Ectodermal cell (in vitro differentiated cells): ENCODE results near the gene ID3. TPM values are rescaled to one million over a fixed set of nuclear protein-coding genes. Genes with fewer than 3 reads are reported as not detected.

Source experiments
- H3K27ac ChIP-seq: 2 replicates; pipeline ENCODE4 v1.7.0; 2013; ENCODE audit warnings: mild to moderate bottlenecking, low read depth, low read length; ENCODE audit not compliant: insufficient read depth, poor library complexity, severe bottlenecking
- H3K27me3 ChIP-seq: 2 replicates; pipeline ENCODE4 v1.7.0; 2013; ENCODE audit warnings: mild to moderate bottlenecking, low read length; ENCODE audit not compliant: insufficient read depth, control insufficient read depth, poor library complexity, severe bottlenecking
- H3K36me3 ChIP-seq: one replicate; pipeline ENCODE4 v1.7.0; 2013; ENCODE audit warnings: low read length; ENCODE audit not compliant: control insufficient read depth, insufficient read depth
- H3K4me1 ChIP-seq: one replicate; pipeline ENCODE4 v1.7.0; 2013; ENCODE audit warnings: low read length; ENCODE audit not compliant: control insufficient read depth, insufficient read depth
- H3K4me3 ChIP-seq: 2 replicates; pipeline ENCODE4 v1.7.0; 2013; ENCODE audit warnings: low read depth, low read length, control low read depth; ENCODE audit not compliant: insufficient read depth
- H3K9me3 ChIP-seq: 2 replicates; pipeline ENCODE4 v1.7.0; 2013; ENCODE audit warnings: mild to moderate bottlenecking, low read length, moderate library complexity; ENCODE audit not compliant: control insufficient read depth
- WGBS, 2 experiments: methylation state at CpG; one replicate each; pipeline ENCODE4 v1.1.7; 2013; ENCODE audit warnings: missing lambda C conversion rate in 2 of 2; 5-methylcytosine and 5-hydroxymethylcytosine counted together
- polyA plus RNA-seq, 4 experiments: library from polyadenylated mRNA; stranded (reverse); fragments of 50-300 nt; gene quantifications; one replicate each; pipeline ENCODE4 v1.2.3, GENCODE V29; 2013

The ID3 gene, protein sequence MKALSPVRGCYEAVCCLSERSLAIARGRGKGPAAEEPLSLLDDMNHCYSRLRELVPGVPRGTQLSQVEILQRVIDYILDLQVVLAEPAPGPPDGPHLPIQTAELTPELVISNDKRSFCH
- polyA plus RNA-seq (2013, experiment 1 of 4), result 294 TPM
- polyA plus RNA-seq (2013, experiment 2 of 4), result 317 TPM
- polyA plus RNA-seq (2013, experiment 3 of 4), result 408 TPM
- 442 TPM for polyA plus RNA-seq (2013, experiment 4 of 4)

DNA sequence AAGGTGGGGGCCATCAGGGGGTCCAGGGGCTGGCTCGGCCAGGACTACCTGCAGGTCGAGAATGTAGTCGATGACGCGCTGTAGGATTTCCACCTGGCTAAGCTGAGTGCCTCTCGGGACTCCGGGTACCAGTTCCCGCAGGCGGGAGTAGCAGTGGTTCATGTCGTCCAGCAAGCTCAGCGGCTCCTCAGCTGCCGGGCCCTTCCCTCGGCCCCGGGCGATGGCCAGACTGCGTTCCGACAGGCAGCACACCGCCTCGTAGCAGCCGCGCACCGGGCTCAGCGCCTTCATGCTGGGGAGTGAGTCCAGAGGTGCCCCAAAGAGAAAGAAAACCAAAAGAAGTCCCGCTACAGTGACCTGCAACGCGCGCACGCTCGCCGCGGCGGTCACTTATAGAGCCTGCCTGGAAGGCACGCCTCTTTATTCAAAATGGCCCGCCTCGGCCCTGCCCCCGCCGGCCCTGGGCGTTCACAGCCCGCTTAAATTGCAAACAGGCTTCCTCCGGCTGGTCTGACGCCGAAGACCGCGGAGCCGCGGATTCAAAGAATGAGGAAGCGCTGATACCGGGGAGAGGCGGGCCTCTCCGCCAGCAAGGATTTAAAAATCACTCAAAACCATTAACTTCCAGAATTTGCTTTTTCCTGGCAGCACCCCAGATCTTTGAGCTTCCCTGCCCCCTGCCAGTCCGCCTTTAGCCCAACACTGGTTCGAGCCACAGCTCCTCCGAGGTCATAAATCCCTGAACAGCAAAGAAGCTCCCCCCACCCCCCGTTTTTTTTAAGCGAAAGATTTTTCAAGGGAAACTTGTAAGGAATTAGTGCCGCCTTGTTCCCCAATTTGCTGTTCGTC lies at the start of gene ID3:
TSS of gene ID3 (minus strand) at position 366 of the 849 bp plus-strand sequence. CDS start at position 291, 75 bp downstream.
- WGBS, 2 experiments, result 0% methylated on average over 57 of the region's 57 CpGs
- peak within 1 kb of the TSS; percentile 100 for H3K27ac ChIP-seq

DNA sequence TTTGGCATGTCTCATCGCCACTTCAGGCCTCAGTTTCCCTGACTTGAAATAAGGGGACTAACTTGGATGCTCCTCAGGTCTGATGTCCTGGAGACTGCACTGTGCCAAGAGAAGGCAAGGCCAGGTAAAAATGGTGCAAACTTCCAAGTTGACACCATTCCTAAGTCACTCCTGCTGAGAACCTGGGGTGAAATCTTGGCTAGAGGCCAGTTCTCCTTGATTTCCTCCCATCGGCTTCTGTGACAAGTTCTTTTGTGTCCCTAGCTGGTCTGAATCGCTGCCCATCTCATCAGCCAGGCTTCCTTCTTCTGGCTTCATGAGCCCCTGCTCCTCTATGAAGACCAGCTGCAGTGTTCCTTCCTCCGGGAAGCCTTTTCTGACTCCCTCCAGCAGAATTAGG lies 48.6 kb upstream of the ID3 start:
- no peak overlapping the region for H3K4me3 ChIP-seq
- H3K36me3 ChIP-seq, result no peaks in the 10 kb centered on the region
- H3K27me3 ChIP-seq, result no peaks in the 10 kb centered on the region
- H3K4me1 ChIP-seq, result peaks cover 6% of the 10 kb centered on the region
- H3K27ac ChIP-seq, result no peak overlapping the region
- H3K9me3 ChIP-seq, result no peaks in the 10 kb centered on the region
- 88 to 90% methylated on average over 4 of the region's 4 CpGs for WGBS, 2 experiments

More for the DNA sequence above, at the start of gene ID3:
- peaks cover under 1% of the 10 kb centered on the region for H3K27me3 ChIP-seq
- H3K4me1 ChIP-seq, result peaks cover 65% of the 10 kb centered on the region
- peak within 1 kb of the TSS; percentile 87 for H3K4me3 ChIP-seq
- peaks cover 13% of the 10 kb centered on the region for H3K36me3 ChIP-seq
- H3K9me3 ChIP-seq, result no peaks in the 10 kb centered on the region

DNA sequence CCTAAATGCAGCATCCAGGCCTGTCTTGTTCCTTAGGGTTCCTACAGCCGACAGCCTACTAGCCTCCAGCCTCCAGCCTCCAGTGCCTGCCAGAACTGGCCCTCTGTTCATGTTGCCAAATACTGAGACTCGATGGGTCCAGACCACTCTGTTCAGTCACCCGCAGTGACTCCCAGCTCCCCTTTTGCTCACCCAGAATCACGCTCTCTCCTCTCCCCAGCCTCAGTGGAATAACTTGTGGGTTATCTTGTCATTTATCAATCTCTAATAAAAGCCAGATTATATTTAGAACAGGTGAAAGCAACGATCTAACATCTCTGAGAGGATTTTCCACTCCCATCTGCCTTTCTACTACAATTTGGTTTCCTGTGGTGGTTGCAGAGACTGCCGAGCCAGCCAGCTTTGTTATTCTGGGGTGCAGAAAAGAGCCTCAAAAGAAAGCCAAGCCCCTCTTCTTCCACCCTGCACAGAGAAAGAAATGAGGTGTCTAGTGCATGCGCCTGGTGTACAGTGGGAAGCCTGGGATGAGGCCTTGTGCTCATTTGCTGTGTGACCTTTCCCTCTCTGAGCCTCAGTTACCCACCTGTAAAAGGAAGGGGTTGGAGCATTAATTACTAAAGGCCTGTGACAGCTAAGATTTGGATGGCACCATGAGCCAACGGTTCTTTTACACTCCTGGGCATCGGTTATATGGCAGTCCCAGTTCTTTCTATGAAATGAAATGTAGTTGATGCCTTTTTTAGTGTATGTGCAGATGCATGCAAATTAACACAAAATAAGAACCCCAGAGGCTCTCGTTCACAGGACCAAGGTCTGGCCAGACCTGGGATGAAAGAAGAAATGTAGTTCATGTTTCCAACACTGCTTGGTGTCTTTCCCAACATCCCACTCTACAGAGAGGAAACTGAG lies 42.9 kb upstream of the ID3 start:
- peaks cover 41% of the 10 kb centered on the region for H3K4me1 ChIP-seq
- WGBS, 2 experiments, result 95% methylated on average over 10 of the region's 10 CpGs
- no peaks in the 10 kb centered on the region for H3K36me3 ChIP-seq
- no peaks in the 10 kb centered on the region for H3K27me3 ChIP-seq
- no peaks in the 10 kb centered on the region for H3K9me3 ChIP-seq
- H3K4me3 ChIP-seq, result no peak overlapping the region
- no peak overlapping the region for H3K27ac ChIP-seq

DNA sequence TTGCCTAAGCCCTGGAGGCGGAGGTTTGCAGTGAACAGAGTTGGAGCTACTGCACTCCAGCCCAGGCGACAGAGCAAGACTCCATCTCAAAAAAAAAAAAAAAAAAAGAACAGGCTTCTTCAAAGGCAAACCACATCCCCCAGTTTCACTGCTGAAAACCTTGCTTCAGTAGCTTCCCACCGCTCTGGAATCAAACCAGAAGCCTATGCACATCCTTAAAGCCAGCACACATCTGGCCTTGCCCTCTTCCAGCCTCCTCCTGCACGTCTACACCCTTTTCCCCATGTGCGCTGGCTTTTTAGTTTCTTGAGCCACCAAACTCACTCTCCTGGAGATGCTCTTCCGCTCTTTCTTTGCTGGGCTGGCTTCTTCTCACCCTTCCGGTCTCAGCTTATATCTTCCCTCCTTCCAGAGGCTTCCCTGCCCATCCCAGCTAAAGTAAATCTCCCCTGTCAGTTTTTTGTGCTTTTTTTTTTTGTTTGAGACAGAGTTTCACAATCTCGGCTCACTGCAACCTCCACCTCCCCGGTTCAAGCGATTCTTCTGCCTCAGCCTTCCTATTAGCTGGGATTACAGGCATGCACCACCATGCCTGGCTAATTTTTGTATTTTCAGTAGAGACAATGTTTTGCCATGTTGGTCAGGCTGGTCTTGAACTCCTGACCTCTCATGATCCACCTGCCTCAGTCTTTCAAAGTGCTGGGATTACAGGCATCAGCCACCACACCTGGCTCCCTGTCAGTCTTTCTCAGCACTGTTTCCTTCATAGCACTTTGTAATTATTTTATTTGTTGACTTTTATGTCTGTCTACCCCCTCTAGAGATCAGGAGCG lies 42.0 kb upstream of the ID3 start:
- H3K4me1 ChIP-seq, result peaks cover 48% of the 10 kb centered on the region
- H3K27ac ChIP-seq, result no peak overlapping the region
- no peaks in the 10 kb centered on the region for H3K27me3 ChIP-seq
- H3K9me3 ChIP-seq, result no peaks in the 10 kb centered on the region
- no peaks in the 10 kb centered on the region for H3K36me3 ChIP-seq
- H3K4me3 ChIP-seq, result no peak overlapping the region
- WGBS, 2 experiments, result 91 to 92% methylated on average over 11 of the region's 11 CpGs

DNA sequence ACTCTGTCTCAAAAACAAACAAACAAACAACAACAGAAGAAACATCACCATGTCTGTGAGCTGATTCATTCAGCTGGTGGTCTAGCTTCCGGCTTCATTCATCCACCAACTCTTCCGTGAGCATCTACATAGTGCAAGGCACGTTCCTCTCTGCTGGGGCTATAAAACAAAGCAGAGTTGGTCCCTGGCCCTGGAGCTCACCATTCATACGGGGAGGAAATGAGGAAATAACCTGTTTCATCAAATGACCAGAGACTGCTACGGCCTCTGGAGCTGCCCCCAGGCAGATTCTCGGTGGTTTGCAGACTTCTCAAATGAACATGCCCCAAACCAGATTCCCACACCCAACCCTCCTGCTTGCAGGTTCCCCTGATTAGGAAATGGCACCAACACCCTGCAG lies 41.0 kb upstream of the ID3 start:
- H3K4me1 ChIP-seq, result peaks cover 43% of the 10 kb centered on the region
- no peak overlapping the region for H3K27ac ChIP-seq
- no peaks in the 10 kb centered on the region for H3K27me3 ChIP-seq
- WGBS, 2 experiments, result 83 to 88% methylated on average over 6 of the region's 6 CpGs
- no peaks in the 10 kb centered on the region for H3K36me3 ChIP-seq
- H3K4me3 ChIP-seq, result no peak overlapping the region
- H3K9me3 ChIP-seq, result no peaks in the 10 kb centered on the region

DNA sequence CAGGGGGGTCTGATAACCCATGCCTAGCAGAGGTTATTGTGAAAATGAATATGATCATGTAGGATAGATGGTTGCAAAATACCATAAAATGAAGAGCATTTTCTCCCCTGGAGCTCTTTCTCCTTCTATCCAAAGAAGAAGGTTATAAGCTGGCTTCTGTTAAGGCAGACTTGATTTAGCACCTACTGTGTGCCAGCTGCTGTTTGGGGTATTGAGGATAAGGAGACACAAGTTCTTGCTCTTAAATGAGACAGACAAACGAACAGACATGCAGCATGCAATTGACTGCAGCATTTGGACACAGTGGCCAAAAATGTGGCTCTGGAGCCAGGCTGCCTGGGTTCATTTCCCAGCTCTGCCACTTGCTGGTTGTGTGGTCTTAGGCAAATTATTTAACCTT lies 39.8 kb upstream of the ID3 start:
- no peak overlapping the region for H3K4me3 ChIP-seq
- H3K4me1 ChIP-seq, result peaks cover 43% of the 10 kb centered on the region
- H3K27ac ChIP-seq, result peak overlapping the region; percentile 82
- no peaks in the 10 kb centered on the region for H3K36me3 ChIP-seq
- no peaks in the 10 kb centered on the region for H3K27me3 ChIP-seq
- no peaks in the 10 kb centered on the region for H3K9me3 ChIP-seq
- 79 to 81% methylated on average over 1 of the region's 1 CpG for WGBS, 2 experiments

DNA sequence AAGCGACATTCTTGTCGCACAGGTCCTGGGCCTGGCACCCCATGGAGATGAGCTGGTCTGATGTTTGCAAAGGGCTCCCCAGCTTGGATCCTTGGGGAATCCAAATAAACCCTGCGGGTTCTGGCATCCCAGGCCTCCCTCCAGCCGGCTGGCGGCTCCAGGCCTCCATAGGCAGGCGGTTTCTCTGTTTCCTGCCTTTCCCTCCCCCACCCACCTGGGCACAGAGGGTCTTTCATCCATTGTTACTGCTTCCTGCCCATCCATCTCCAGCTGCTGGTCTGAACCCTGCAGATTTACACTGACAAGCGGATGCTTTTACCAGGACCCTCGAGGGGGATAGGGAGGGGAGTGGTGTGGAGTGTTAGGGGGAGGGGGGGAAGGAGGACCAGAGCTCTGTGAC lies 39.1 kb upstream of the ID3 start:
- Histone ChIP-seq H3K27ac (peak overlapping the region; percentile 82), H3K36me3 (no peaks in the 10 kb centered on the region), H3K27me3 (no peaks in the 10 kb centered on the region), H3K9me3 (no peaks in the 10 kb centered on the region), H3K4me1 (peaks cover 43% of the 10 kb centered on the region), H3K4me3 (no peak overlapping the region)
- 0 to 1% methylated on average over 8 of the region's 8 CpGs for WGBS, 2 experiments

DNA sequence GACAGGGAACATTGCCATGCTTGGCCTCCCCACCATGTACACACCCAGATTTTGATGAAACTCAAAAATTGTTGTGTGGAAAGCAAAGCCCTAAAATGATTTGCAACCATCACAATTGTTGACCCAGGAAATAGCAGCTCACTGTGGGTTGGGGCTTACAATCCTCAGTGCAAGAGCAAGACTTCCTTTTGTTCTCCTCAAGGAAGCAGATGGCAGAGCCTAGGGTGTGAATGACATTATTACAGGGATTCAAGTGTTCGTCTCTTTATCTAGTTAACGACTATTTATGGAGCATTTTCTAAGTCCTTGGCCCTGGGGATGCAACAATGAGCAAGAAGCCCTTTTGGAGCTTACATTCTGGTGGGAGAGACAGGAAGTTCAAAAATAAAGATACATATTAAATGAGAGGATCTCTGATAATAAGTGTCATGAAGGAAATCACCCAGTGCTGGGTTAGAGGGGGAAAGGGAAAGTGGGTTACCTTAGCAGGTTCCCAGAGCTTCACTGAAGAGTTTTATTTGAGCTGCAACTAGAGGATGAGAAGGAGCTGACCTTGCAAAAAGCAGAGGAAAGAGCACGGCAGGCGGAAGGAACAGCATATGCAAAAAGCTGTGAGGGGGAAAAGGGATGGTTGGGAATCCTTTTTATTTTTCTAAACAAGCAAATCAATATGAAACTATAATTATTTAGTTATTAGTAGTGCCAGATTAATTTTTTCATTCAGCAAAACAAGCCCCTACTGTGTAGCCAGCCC lies 38.5 kb upstream of the ID3 start:
- no peaks in the 10 kb centered on the region for H3K36me3 ChIP-seq
- no peak overlapping the region for H3K4me3 ChIP-seq
- no peaks in the 10 kb centered on the region for H3K27me3 ChIP-seq
- WGBS, 2 experiments, result 14 to 16% methylated on average over 4 of the region's 4 CpGs
- H3K27ac ChIP-seq, result peak overlapping the region; percentile 82
- peaks cover 46% of the 10 kb centered on the region for H3K4me1 ChIP-seq
- no peaks in the 10 kb centered on the region for H3K9me3 ChIP-seq
